NCI-H1105 (cell line): ENCODE measurements around the gene VPS33B.
"Not testable (repeated sequence)": the region's sequence is repeated elsewhere in the genome, so short reads cannot be mapped to it uniquely, and the experiment has no call there.

Source experiments
- DNase-seq: peaks from one replicate; lab custom pipeline; 2025; lab: John Stamatoyannopoulos, UW

Gene VPS33B

DNA sequence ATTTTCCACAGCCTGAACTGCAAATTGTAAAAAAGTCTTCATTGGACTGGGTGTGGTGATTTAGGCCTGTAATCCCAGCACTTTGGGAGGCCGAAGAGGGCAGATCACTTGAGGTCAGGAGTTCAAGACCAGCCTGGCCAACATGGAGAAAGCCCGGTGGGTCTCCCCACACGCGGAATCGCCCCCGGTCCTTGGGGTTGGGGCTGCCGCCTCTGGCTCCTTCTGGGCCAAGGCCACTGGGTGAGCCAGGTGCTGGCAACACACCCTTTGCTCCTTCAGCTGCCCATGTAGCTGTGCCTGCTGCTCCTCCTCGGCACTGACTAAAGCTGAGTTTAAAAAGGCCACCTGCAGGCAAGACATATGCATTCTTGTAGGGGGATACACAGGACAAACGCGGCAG is 9.4 kb upstream of the VPS33B start:
- DNase-seq = no peak

DNA sequence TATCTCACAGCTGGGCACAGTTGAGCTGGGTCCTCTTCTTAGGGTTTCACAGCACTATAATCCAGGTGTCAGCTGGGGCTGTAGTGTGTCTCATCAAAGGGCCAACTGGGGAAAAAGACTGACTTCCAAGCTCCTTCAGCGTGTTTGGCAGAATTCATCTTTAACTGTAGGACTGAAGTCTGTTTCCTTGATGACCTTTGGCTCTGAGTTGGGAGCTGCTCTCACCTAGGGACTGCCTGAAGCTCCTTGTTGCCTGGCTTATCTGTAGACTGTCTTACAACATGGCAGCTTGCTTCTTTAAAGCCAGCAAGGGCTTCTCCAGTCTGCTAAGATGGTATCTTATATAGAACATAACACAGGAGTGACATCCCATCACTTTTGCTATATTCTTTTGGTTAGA is 5.3 kb upstream of the VPS33B start:
- DNase-seq = no peak

DNA sequence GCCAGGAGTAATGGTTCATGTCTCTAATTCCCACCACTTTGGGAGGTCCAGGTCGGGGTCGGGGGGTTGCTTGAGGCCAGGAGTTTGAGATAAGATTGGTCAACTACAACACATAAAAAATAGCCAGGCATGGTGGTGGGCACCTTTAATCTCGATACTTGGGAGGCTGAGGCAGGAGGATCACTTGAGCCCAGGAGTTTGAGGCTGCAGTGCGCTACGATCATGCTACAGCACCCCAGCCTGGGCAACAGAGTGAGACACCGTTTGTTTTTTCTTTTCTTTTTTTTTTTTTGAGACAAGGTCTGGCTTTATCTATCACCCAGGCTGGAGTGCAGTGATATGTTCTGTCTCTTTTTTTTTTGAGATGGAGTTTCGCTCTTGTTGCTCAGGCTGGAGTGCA is 1.3 kb upstream of the VPS33B start:
- DNase-seq = no peak

DNA sequence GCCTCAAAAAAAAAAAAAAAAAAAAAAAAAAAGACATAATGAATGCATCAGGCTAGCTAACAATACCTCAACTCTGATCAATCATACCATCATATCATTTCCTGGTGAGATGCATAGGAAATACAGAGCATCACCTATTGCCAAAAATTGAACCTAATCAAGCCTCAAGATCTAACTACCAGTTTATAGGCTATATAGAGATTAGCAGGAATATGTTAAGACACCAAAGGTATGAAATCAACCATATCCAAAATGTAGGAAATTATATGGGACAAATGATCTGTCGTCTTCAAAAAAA is 387 bp upstream of the VPS33B start:
- DNase-seq = no peak

DNA sequence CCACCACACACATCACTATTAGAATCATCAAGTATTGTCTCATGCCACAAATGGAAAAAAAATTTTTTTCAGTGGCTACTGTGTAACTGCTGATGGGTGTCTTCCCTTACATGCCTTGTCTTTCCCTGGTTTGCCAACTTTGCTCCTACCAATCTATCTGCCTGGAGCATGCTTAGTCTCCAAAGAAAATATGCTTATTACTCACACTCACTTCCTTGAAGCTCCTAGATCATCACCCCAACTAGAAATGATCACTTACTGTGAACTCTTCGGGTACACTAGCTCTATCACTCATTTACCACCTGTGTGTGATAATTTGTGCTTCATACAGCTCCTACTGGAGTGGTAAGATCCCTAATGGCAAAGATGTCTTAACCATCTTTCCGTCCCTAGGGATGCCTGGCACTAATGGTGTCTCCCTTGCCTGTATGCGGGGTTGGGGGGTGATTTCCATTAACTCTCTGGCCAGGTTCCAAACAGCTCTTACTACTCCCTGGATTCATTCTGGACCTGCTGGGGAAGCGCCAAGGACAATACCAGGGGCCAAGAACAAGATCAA is 799 bp downstream of the VPS33B start:
- peak; percentile 50 for DNase-seq

DNA sequence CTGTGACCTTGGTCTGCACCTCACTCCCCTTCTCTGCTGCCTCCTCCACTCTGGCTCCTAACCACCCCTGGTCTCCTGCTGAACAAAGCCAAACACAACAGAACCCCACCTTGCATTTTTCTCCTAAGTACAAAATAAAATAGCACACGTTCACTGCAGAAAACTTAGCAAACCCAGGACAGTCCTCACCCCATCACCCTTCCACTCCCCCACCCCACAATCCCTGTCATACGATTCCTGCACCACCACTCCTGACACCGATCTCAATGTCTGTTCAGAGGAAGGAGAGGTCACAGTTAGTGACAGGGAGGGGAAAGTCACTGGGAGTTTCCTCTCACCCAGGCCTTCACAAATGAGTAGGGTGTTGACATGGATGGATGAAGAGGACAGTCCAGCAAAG is 4.2 kb downstream of the VPS33B start:
- no peak for DNase-seq

DNA sequence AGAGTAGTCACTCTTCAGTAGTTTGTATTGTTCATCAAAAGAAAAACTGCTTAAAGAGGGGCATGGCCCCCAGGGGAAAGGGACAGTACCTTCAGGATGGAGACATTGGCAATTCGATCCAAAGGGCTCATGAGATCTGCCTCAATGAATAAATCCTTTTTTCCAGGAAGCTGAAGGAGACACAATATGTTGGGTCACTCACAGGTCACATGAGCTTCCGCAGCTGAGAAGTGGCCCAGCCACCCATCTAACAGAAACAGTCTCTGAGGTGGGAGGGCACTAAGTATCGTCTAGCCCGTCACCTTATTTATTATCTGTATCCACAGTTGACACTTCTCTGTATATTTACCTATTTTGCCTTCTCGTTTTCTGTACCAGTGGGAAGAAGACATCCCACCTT is 4.7 kb downstream of the VPS33B start:
- no peak for DNase-seq

DNA sequence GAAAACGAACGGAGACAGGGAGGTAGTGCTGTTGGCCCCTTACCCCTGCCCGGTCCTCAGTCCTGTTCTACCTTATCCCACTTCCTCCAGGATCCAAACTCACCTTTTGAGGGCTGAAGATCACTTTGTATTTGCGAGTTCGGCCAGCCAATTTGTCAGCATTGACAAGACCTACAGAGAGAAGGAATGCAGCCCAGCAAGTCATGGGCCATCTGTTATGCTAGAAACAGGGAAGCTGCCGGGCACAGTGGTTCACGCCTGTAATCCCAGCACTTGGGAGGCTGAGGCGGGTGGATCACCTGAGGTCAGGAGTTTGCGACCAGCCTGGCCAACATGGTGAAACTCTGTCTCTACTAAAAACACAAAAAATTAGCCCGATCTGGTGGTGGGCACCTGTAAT is 8.7 kb downstream of the VPS33B start:
- not testable (repeated sequence) for DNase-seq

DNA sequence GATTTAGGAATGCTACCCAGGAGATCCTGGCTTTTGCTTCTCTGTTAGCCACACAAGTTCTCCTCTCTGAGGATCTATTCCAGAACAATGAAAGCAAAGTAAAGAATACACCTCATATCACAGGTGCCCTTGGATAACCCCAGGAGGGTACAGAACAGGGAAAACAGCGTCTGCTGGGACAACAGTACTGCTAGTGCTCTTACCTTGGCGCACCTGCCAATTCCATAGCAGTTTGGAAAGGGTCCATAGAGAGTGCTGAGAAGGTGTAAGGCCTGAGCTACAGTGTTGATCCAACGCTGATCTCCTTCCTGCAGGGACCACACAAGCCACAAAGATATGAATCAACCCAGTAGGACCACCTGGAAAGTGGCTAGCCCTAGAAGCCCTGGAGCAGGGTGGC is 15.1 kb downstream of the VPS33B start:
- DNase-seq = no peak

DNA sequence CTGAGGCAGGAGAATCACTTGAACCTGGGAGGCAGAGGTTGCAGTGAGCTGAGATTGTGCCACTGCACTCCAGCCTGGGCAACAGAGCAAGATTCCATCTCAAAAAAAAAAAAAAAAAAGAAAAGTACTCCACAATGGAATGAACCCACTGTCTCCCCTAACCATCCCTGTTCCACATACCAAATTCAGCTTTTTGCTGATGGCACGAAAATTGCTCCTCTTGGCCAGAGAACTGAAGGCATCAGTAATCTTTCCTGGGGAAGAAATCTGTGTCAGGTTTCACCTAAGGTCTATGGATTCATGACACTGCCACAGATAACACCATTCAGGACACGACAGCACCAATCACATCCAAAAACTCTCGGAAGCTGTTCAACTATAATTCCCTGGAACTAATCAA is 21.2 kb downstream of the VPS33B start:
- DNase-seq = no peak

DNA sequence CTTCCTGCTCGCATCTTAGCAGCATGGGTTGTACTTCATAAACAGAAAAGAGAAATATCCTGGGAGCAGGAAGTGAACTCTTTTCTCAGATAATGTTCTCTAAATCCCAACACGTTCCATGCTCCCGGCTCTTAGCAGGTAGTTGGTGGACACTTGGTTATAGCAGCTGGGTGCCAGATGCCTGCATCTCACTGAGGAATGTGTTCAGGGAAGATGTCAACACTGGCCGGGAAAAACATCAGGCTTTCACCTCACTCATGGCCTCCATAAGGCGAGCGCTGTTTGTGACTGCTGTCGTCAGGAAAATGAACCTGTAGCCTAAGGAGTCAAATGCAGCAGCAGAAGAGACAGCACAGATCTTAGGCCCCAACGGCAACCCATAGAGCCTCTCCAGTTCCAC is 23.7 kb downstream of the VPS33B start:
- DNase-seq = no peak

DNA sequence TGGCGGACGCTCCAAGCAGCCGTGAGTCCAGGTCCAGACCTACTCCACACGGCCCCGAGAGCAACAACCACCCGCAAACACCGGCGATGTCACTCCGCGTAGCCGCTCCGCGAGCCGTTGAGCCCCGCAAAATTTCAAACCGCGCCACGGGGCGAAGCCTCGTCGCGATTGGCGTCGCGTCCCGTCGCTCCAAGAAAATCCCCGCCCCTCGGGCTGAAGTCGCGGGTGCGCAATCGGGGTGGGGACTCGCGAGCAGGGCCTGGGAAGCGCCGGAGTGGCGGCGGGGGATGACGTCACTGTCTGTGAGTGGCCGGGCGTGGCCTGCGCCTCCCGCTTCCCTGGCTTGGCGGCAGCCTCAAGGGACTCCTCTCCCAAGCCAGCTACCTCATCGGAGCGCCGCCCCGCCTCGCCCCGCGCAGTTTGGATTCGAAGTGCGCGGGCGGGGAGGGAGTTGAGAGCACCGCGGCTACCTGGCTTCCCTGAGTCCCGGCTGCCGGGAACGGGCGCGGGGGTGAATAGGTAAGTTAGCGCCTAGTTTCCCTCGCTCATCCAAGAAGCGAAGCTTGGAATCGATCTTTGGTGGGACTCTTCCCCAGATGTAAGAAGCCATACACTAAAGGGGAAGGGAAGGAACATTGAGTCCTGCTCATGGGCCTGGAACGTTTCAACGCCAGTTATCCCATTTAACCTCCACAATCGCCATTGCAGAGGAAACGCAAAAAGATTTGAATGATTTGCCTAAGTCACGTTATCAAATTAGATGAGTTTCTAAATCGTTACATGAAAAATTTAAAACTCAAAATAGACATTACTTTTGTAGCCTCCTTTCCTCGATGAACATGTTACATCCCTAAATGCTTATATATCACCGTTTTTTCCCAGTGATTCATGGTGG is 27.7 kb downstream of the VPS33B start, which contains the start of gene PRC1:
PRC1 (minus strand) TSS at position 119 of the 895 bp plus-strand sequence; CDS start at position 1, 118 bp downstream.
- DNase-seq = peak; percentile 88

DNA sequence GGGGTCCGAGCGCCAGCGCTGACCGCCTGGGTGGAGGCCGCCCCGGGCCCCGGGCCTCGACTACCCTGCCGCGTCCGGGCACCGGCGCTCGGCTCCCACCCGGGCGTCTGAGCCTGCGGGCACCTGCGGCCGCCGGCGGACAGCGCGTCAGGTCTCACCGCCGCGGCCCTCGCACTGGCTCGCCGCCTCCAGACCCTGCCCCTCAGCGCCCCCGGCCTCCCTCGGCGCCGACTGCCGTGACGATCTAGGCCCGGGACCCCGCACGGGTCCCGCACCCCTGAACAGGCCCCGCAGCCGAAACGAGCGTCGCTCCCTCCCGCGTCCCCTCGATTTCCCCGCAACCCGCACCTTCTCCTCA is 28.4 kb downstream of the VPS33B start:
- no peak for DNase-seq

DNA sequence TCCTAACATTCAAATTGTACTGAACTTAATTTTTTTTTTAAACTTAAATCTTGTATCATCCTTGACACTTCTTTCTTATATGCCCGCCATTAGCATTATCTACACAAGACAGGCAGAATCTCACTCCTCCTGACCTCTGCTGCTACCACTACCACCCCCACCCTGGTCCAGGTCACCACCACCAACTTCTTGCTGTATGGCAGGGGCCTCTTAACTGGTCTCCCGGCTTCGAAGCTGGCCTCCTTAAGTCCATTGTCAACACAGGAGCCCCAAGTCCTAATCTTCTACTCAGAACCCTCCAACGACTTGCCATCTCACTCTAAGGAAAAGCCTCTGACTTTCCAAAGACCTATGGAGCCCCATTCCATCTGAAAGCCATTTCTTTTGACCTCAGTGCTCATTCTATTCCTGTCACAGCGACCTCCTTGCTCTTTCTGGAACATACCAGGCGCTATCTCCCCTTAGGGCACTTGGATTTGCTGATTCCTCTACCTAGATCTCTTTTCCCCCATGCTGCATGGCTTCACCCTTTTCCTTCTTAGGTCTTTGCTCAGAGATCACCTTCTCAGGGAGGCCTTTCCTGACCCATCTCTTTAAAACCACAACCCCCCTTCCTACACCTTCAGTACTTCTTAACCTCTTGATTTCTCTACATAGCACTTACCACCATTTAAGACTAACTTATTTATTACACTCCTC is 30.7 kb downstream of the VPS33B start:
- DNase-seq = no peak

DNA sequence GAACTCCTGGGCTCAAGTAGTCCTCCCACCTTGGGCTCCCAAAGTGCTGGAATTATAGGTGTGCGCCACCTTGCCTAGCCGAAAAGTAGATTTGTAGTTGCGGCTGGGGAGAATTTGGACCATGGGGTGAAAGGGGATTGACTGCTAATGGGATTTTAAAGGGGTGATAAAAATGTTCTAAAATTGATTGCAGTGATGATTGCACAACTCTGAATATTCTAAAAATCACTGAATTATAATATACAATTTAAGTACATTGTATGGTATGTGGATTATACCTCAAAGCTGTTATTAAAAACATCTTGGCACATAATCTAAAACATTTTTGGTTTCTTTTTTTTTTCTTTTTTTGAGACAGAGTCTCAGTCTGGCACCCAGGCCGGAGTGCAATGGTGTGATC is 31.9 kb downstream of the VPS33B start:
- DNase-seq = no peak

DNA sequence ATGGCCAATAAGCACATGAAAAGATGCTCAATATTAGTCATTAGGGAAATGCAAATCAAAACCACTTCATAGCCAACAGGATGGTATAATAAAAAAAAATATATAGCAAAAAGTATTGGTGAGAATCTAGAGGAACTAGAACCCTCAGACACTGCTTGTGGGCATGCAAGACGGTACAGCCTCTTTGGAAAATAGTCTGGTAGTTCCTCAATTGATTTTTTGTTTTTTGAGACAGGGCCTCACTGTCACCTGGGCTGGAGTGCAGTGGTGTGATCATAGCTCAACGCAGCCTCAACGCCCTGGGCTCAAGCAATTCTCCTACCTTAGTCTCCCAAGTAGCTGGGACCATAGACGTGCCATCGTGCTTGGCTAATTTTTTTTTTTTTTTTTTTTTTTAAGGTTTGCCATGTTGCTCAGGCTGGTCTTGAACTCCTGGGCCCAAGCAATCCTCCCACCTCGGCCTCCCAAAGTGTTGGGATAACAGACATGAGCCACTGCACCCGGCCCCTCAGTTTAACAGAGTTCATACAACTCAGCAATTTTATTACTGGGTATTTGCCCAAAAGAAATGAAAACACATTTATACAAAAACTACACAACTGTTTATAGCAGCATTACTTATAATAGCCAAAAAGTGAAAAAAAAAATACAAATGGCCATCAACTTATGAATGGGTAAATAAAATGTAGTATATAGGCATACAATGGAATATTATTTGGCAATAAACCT is 33.2 kb downstream of the VPS33B start:
- no peak for DNase-seq

DNA sequence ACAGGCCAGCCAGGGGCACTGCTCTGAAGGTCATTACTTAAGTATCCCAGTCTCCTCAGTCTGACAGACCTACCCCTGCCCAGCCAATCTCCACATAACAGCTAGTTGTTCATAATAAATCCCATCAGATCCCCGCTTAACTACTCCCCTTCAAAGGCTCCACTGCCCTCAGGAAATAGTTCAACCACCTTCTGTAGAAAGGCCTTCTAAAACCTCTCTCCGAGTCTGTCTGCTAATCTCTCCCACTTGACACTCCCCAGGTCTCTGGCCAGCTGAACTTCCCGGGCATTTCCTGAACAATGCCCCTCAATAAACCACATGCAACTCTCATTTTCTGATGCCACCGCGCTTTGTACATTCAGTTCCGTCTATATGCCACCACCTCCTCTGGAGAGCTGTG is 34.1 kb downstream of the VPS33B start:
- DNase-seq = no peak

DNA sequence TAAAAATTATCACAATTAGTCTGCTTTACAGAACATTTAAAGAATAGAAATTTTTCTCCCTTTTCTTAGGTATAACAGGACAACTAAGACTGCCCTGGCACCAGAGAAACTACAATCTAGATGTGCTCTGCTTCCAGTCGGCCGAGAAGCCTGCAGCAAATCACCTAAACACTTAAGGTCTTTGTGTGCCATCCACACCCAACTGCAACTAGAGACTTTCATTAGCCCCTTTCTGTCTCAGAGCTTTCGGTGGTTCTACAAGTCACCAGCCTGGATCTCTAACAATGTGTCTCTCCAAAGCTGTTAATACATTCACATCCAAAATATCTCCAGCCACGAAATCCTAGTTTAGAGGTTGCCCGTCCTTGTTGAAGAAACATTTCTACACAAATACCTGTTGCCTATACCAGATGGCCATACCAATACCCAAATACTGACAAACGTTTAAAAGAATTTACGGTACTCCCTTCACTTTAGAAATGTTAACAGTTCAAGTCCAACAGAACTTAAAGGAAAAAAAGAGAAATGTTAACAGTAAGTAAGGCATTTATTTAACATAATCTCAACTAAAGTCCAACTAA is 34.7 kb downstream of the VPS33B start:
- DNase-seq = no peak

DNA sequence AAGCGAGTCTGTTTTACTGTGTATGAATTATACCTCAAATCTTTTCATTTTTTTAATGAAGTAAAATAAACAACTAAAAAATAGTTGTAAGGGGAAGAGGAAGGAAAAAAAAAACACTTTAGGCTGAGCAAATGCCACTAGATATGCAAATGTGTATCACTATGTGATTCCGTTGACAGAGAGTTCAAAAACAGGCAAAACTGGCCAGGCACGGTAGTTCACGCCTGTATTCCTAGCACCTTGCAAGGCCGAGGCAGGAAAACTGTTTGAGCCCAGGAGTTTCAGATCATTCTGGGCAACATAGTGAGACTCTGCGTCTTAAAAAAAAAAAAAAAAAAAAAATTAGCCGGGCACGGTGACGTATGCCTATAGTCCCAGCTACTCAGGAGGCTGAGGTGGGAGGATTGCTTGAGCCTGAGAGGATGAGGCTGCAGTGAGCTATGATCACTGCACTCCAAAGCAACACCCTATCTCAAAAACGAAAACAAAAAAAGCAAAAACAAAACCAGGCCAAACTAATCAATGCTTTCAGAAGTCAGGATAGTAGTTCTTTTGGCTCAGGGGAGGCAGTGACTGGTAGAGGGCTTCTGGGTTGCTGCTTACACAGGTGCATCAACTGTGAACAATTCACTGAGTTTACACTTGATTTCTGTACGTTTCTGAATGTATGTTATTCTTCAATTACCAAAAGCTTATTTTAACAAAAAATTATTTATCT is 35.4 kb downstream of the VPS33B start:
- no peak for DNase-seq

DNA sequence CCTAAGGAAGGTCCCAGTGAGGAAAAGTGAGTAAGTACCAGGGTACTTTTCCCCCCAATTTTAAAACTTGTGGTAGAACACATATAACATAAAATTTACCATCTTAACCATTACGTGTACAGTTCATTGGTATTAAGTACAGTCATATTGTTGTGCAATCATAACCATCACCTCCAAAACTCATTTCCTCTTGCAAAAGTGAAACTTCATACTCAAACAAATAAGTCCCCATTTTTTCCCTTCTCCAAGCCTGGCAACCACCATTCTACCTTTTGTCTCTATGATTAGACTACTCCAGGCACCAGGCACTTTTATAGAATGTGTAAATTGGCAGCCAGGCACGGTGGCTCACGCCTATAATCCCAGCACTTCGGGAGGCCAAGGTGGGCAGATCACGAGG is 40.3 kb downstream of the VPS33B start:
- no peak for DNase-seq

DNA sequence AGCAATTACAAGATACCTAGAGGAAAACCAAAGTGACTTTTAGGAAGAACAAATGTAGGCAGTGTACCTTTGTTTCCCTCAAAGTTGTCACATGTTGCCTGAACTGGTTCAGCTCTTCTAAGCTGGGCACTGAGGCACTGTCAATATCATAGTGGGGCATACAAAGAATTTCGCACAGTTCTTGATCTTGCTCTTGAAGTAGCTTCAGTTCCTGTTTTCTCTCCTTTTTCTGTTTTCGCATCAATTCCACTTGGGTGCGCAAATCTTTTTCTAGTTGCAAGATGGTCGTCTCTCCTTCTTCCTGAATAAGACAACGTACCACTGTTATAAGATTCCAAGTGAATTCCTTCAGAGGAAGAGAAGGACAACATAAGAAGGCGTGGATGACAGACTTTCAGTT is 40.7 kb downstream of the VPS33B start:
- DNase-seq = no peak

DNA sequence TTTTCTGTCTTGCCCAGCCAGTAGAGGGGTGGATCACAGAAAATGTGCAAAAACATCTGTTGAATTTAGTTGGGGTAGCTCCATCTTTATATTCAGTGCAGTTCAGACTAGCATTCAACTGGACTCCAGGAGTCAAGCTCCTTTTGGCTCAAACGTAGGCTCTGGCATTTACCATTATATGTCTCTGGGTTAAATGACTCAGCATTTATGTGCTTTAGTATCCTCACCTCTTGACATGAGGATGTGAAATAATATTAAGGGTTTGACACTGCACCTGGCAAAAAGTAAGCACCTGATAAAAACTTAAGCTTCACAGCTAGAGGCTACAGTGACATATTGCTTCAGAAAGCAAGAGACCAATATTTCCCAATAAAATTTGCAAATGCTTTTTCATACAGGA is 42.8 kb downstream of the VPS33B start:
- DNase-seq = no peak
